Thymus (tissue), 11 donors: ENCODE results near the gene STARD3. TPM values are rescaled to one million over a fixed set of nuclear protein-coding genes. Genes with fewer than 3 reads are reported as not detected.
A peak's percentile ranks its signal among the peaks of the same experiment; 100 is the strongest.

Source experiments
- DNase-seq, 9 donors: peaks; one replicate each; pipeline ENCODE4 v3.0.0-alpha.2; 2013; ENCODE audit warnings: low spot score in 9 of 9, low read depth in 6 of 9, missing footprints in 1 of 9
- H3K27ac ChIP-seq, 2 donors: one replicate each; pipeline ENCODE4 v1.5.1; 2013; ENCODE audit warnings: control low read depth in 1 of 2, low read depth in 1 of 2, low read length in 1 of 2, mild to moderate bottlenecking in 1 of 2, moderate library complexity in 1 of 2
- H3K27me3 ChIP-seq, 2 donors: one replicate each; pipeline ENCODE4 v1.5.1; 2013; ENCODE audit warnings: low read length in 1 of 2; ENCODE audit not compliant: control insufficient read depth in 2 of 2, insufficient read depth in 1 of 2
- H3K36me3 ChIP-seq, 2 donors: one replicate each; pipeline ENCODE4 v1.5.1; 2013; ENCODE audit warnings: low read length in 1 of 2, mild to moderate bottlenecking in 1 of 2, moderate library complexity in 1 of 2; ENCODE audit not compliant: control insufficient read depth in 2 of 2, insufficient read depth in 2 of 2
- H3K4me1 ChIP-seq, 2 donors: one replicate each; pipeline ENCODE4 v1.5.1; 2013; ENCODE audit warnings: low read length in 2 of 2; ENCODE audit not compliant: control insufficient read depth in 2 of 2, insufficient read depth in 2 of 2
- H3K4me3 ChIP-seq, 2 donors: one replicate each; pipeline ENCODE4 v1.5.1; 2013; ENCODE audit warnings: low read length in 2 of 2, control low read depth in 1 of 2, mild to moderate bottlenecking in 1 of 2
- H3K9me3 ChIP-seq, 2 donors: one replicate each; pipeline ENCODE4 v1.5.1; 2013; ENCODE audit warnings: low read length in 1 of 2, mild to moderate bottlenecking in 1 of 2; ENCODE audit not compliant: control insufficient read depth in 2 of 2, insufficient read depth in 1 of 2
- WGBS: extraction: QIAGEN DNeasy Blood & Tissue Kit; methylation state at CpG from one replicate; pipeline ENCODE4 v1.1.7; 2013; 5-methylcytosine and 5-hydroxymethylcytosine counted together
- polyA plus RNA-seq: library from polyadenylated mRNA; stranded (reverse); fragments of 200-250 nt; gene quantifications from one replicate; pipeline ENCODE4 v1.2.3, GENCODE V29; 2013
- total RNA-seq: library from RNA; stranded (reverse); fragments of 120-200 nt; gene quantifications from one replicate; pipeline ENCODE4 v1.2.4, GENCODE V29; 2013
- donor health status: healthy.

STARD3 gene
- total and polyA plus RNA-seq, 2 donors, result 15.1 to 113 TPM

- Histone ChIP-seq H3K27me3 (peaks cover 26 to 85% of the 10 kb centered on the region in 2 donors), H3K4me1 (peaks cover 0 to 32% of the 10 kb centered on the region in 2 donors), H3K4me3 (no peak overlapping the region), H3K36me3 (no peaks in the 10 kb centered on the region), H3K27ac (no peak overlapping the region), H3K9me3 (peaks cover 0 to 9% of the 10 kb centered on the region in 2 donors)
- 73% methylated on average over 5 of the region's 5 CpGs for WGBS
- DNase-seq, result no peak
Measured at GRCh38 chr17:39625198-39625785, 11.7 kb upstream of the STARD3 start.

- Histone ChIP-seq H3K4me1 (peaks cover under 1 to 36% of the 10 kb centered on the region in 2 donors), H3K9me3 (peaks cover 0 to 9% of the 10 kb centered on the region in 2 donors), H3K4me3 (peak within 1 kb of the TSS in 1 of 2 donors; percentile 4), H3K27me3 (peaks cover 26 to 79% of the 10 kb centered on the region in 2 donors), H3K36me3 (no peaks in the 10 kb centered on the region), H3K27ac (no peak within 1 kb of the TSS)
- no peak for DNase-seq
- WGBS, result 32% methylated on average over 29 of the region's 29 CpGs
Measured at GRCh38 chr17:39626171-39627046, 10.5 kb upstream of the STARD3 start, which contains the start of gene PPP1R1B. Gene PPP1R1B, plus strand, starts transcription at chr17:39626952. Its CDS starts 441 bp downstream, at chr17:39627393.

DNA sequence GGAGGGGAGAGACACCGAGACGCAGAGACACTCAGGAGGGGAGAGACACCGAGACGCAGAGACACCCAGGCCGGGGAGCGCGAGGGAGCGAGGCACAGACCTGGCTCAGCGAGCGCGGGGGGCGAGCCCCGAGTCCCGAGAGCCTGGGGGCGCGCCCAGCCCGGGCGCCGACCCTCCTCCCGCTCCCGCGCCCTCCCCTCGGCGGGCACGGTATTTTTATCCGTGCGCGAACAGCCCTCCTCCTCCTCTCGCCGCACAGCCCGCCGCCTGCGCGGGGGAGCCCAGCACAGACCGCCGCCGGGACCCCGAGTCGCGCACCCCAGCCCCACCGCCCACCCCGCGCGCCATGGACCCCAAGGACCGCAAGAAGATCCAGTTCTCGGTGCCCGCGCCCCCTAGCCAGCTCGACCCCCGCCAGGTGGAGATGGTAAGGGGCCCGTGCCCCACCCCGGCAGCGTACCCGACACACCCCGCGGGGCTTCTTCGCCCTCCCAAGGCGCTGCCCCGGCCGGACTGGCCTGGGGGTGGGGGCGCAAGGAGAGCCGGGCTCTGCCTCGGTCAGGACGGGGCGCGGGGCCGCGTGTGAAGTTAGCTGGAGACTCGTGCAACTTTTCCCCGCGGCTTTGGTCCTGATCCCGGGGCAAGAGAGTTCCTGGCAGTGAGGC, 9.8 kb upstream of the STARD3 start:
- Histone ChIP-seq H3K36me3 (no peaks in the 10 kb centered on the region), H3K9me3 (peaks cover 0 to 9% of the 10 kb centered on the region in 2 donors), H3K27me3 (peaks cover 26 to 78% of the 10 kb centered on the region in 2 donors), H3K4me1 (peaks cover 5 to 38% of the 10 kb centered on the region in 2 donors), H3K27ac (no peak overlapping the region), H3K4me3 (peak overlapping the region in 1 of 2 donors; percentile 4)
- 10% methylated on average over 72 of the region's 72 CpGs for WGBS
- no peak for DNase-seq

DNA sequence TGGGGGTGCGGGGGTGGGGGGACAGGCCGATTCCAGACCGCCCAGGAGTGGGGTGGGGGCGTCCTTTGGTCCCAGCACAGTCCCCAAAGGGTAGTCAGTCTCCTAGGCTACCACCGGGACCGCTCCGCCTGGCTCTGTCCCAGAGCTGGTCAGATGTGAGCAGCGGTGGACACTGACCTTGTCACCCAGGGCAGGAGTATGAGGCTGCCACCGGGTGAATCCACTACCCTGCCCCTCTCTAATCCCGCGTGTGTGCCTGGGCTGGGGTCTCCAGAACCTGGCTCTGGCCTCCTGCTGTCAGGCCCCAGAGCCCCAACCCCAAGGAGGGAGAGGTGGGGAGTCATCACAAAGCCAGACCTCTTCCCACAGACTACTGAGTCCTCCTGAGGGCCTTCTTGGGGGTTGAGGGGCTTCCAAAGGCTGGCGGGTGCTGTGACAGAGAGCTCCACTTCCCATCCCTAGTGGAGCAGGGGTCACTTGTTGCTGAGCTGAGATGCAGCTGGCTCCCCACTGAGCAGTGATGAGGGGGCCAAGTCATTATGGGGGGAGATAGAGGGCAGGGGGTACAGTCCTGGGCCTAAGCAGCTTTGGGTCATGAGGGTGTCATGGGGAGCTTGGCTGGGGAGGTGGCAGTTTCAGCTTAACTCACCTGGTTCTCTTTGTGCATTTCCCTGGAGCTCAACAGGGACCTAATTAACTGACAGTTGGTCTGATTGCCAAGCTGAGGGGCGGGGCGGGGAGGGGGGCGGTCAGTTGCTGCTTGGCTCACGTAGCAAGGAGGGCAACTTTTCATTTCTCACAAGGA, 9.0 kb upstream of the STARD3 start:
- no peak for DNase-seq
- H3K36me3 ChIP-seq, result no peaks in the 10 kb centered on the region
- peaks cover 8 to 42% of the 10 kb centered on the region in 2 donors for H3K4me1 ChIP-seq
- 92% methylated on average over 16 of the region's 16 CpGs for WGBS
- peaks cover 0 to 9% of the 10 kb centered on the region in 2 donors for H3K9me3 ChIP-seq
- H3K27ac ChIP-seq, result no peak overlapping the region
- H3K4me3 ChIP-seq, result no peak overlapping the region
- peaks cover 26 to 80% of the 10 kb centered on the region in 2 donors for H3K27me3 ChIP-seq

GRCh38 chr17:39628655-39629493, 8.1 kb upstream of the STARD3 start:
- WGBS, result 84% methylated on average over 10 of the region's 10 CpGs
- Histone ChIP-seq H3K4me1 (peaks cover 8 to 43% of the 10 kb centered on the region in 2 donors), H3K27me3 (peaks cover 26 to 73% of the 10 kb centered on the region in 2 donors), H3K9me3 (peaks cover 0 to 9% of the 10 kb centered on the region in 2 donors), H3K36me3 (no peaks in the 10 kb centered on the region), H3K27ac (no peak overlapping the region), H3K4me3 (no peak overlapping the region)
- DNase-seq, result no peak

DNA sequence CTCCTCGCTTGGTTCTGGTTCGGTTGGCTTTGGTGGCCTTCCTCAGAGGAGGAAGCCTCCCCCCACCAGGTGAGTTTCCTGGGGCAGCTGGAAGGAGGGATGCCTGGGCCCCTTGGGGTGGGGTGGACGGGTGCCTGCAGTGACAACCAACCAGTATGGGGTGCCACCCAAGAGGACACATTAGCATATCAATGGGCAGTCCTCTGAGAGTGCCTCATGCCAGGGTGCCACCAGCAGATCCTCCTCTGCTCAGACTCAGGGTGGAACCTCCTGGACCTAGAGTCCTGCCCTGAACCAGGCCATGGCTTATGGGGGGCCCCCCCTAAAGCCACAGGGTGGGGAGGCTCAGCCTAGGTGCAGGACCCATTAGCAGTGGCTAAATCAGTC, 7.5 kb upstream of the STARD3 start:
- no peak for DNase-seq
- no peak overlapping the region for H3K4me3 ChIP-seq
- H3K27ac ChIP-seq, result no peak overlapping the region
- peaks cover 26 to 69% of the 10 kb centered on the region in 2 donors for H3K27me3 ChIP-seq
- H3K9me3 ChIP-seq, result peaks cover 0 to 9% of the 10 kb centered on the region in 2 donors
- H3K36me3 ChIP-seq, result no peaks in the 10 kb centered on the region
- H3K4me1 ChIP-seq, result peaks cover 8 to 49% of the 10 kb centered on the region in 2 donors
- WGBS, result 90% methylated on average over 3 of the region's 3 CpGs

GRCh38 chr17:39629898-39630297, 7.0 kb upstream of the STARD3 start:
- WGBS, result 96% methylated on average over 12 of the region's 12 CpGs
- Histone ChIP-seq H3K27me3 (peaks cover 26 to 65% of the 10 kb centered on the region in 2 donors), H3K27ac (no peak overlapping the region), H3K4me3 (no peak overlapping the region), H3K4me1 (peaks cover 8 to 52% of the 10 kb centered on the region in 2 donors), H3K36me3 (no peaks in the 10 kb centered on the region), H3K9me3 (peaks cover 0 to 9% of the 10 kb centered on the region in 2 donors)
- DNase-seq, result no peak

- Histone ChIP-seq H3K4me3 (no peak overlapping the region), H3K4me1 (peaks cover 11 to 50% of the 10 kb centered on the region in 2 donors), H3K27ac (no peak overlapping the region), H3K36me3 (no peaks in the 10 kb centered on the region), H3K9me3 (peaks cover 0 to 8% of the 10 kb centered on the region in 2 donors), H3K27me3 (peaks cover 21 to 49% of the 10 kb centered on the region in 2 donors)
- 38% methylated on average over 6 of the region's 6 CpGs for whole genome bisulfite sequencing
- DNase-seq, result no peak
Measured at GRCh38 chr17:39631403-39631802, 5.5 kb upstream of the STARD3 start.
